ENCODE measurements around the gene MAPK11. TPM values are rescaled to one million over a fixed set of nuclear protein-coding genes. Genes with fewer than 3 reads are reported as not detected.

Gene MAPK11
- total RNA-seq: 16.3 and 21.8 TPM in 2 replicates

DNA sequence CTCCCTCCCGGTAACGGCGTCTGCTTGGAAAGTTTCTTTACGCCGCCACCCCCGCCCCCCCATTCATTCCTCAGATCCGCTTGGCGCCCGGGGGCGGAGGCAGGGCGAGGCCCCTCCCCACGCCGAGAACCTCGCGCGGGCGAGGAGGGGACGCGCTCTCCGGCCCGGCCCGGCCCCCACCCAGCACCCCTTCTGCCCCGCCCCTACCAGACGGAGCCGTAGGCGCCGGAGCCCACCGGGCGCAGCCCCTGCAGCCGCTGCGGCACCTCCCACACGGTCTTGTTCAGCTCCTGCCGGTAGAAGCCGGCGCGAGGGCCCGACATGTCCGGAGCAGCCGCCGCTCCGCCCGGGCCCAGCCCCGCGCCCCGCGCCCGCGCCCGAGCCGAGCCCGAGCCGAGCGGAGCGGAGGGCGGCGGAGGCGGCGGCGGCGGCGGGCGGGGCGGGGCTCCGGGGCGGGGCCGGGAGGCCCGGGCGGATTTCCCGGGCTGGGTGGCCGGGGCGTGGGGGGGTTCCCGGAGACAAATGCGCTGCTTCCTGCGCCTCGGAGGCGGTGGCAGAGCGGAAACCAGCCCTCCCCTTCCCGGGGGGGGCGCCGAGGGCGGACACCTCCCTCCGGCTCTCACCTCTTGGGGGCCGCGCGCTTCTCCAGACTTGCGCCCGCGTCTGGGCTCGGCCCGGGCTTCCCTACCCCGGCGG is at the start of gene MAPK11:
TSS of gene MAPK11 (minus strand) at position 411 of the 696 bp plus-strand sequence. CDS start at position 323, 88 bp downstream.
- DNase-seq (ENCODE audit: low read depth in 2 of 2): peak; percentile 65 to 66

GRCh38 chr22:50319503-50319951 is 49.3 kb upstream of the MAPK11 start:
- no peak for DNase-seq (ENCODE audit: low read depth in 2 of 2)

GRCh38 chr22:50318698-50319411 is 48.7 kb upstream of the MAPK11 start:
- DNase-seq (ENCODE audit: low read depth in 2 of 2): no peak

GRCh38 chr22:50318356-50318697 is 48.1 kb upstream of the MAPK11 start:
- no peak for DNase-seq (ENCODE audit: low read depth in 2 of 2)

DNA sequence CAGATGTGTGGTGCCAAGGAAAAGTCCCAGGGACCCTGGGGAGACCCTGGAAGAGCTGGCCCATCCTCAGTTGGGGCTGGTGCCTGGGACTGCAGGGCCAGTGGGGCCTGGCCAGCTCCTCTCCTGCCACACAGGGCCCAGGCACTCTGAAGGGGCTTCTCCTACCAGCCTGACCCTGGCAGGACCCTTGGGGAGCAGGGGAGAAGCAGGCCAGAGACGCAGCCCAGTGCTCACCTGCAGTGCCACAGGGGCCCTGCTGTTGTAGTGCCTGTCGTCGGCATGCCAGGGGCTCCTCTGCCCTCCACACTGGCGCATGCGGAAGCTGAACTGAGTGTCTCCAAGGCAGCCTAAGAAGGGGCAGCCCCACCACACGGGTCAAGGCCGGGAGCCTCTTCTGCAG is 47.5 kb upstream of the MAPK11 start:
- DNase-seq (ENCODE audit: low read depth in 2 of 2): no peak

DNA sequence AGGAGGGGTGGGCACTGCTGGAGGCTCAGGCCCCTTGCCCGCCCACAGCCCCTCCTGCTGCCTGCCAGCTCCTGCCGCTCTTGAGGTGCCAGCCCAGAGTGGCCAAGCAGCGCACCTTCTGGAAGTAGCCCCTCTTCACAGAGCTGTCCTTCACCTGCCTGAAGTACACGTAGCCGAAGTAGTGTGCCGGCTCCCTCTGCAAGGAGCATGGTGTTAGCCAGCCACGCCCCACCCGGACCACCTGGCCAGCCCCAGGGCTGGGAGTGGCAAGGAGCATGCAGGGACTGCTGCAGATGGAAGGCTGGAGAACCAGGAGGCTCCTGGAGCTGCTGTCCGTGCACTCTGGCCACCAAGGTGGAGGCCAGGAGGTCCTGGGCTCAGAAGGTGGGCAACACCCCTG is 47.0 kb upstream of the MAPK11 start:
- DNase-seq (ENCODE audit: low read depth in 2 of 2): no peak

DNA sequence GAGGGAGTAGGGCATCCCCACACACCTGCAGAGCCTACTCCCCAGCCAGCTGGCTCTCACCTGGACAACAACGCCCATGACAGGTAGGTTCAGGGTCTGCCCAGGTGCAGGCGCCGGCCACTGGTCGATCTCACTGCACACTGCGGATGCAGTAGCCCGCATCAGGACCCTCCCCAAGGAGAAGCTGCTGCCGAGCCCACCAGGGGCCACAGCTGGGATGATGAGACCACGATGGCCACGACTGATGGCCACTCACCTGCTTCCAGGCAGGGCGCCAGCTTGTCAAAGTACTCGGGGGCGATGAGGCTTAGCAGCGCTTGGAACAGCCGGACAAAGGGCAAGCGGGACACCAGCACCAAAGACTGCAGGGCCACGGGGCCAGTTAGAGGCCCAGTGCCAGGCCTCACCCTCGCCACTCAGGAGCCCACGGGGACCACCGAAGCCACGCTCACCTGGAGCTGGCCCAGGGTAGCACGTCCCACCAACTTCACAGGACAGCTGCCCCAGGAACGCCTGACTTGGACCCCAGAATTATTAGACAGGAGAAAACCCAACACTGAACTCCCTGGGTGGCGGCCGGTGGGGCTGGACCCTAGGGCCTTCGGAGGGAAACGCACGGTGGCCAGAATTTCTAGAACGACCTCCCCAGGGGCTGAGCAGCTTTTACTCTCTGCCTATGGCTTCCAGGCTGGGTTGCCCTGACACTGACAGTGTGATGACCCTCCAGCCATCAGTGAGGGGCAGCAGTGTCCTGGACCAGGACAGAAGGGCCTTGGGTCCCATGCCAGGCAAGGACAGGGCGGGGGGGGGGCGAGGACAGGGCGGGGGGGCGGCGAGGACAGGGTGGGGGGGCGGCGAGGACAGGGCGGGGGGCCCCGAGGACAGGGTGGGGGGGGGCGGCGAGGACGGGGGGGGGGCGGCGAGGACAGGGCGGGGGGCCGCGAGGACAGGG is 46.2 kb upstream of the MAPK11 start:
- no peak for DNase-seq (ENCODE audit: low read depth in 2 of 2)

GRCh38 chr22:50315289-50316113 is 45.3 kb upstream of the MAPK11 start:
- no peak for DNase-seq (ENCODE audit: low read depth in 2 of 2)

DNA sequence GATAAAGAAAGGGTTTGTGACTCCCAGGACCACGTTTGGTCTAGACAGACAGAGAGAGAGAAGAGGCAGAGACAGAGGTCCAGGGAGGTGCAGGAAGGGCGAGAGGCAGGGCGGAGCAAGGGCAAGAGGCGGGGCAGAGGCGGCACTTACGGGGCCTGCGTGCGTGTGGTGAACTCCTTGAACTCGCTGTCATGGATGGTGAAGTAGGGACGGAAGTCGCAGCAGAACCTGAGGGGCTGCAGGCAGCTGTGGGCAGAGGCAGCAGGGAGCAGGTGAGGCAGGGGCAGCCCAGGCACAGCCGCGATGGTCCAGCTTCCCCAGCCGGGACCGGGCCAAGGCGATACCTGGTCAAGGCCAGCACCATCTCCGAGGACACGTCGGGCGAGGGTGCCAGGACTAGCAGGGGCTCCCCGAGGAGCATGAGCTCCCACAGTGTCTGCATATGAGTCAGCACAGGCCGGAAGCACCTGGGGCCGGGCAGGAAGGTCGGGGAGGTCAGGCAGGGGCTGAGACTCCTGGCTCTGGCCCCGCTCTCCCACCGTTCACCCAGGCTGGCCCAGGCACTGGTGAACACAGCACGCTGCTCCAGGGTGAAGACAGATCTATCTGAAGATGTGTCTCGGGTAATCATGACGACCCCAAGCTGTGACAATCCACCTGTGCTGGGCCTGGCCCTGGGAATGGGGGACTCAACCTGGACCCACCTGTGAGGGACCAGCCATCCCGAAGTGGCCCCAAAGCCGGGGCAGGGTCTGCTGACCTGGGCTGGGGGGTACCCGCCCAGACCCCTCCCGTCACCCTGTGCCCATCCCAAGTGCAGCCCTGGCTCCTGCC is 44.5 kb upstream of the MAPK11 start:
- DNase-seq (ENCODE audit: low read depth in 2 of 2): peak in 1 of 2 donors; percentile 51

DNA sequence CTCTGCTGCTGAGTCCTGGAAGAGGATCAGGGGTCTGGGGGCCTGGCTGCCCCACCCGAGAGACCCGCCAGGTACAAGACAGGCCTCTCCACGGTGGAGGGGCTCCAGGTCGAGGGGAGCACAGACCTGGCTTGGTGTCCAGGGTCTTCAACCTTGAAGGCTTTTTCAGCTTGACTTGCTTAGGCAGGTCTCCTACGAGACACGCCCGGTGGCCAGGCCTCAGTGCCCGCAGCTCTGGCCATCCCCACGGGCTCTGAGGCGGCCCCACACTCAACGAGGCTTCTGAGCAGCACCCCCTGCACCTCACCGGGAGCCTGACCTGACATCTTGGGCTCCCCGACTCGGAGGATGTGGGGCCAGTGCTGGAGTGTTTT is 43.9 kb upstream of the MAPK11 start:
- DNase-seq (ENCODE audit: low read depth in 2 of 2): no peak

- no peak for DNase-seq (ENCODE audit: low read depth in 2 of 2)
Measured at GRCh38 chr22:50313600-50313999, 43.4 kb upstream of the MAPK11 start.

DNA sequence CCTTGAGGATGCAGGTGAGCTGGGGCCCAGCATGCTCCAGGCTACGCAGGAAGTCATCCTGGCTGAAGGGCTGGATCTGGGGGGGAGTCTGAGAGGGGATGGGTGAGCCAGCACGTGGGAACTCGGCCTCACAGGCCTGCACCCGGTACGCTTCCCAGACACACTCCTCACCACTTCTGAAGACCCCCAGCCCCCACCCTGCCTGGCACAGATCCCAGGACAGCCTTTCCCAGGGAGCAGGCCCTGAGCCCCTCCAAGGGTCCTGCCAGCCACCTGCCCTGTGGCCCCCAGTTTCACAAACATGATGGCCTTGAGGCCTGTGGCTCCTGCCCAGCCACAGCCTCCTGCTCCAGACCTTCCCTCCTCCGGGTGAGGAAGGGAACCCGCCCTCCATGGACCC is 42.8 kb upstream of the MAPK11 start:
- DNase-seq (ENCODE audit: low read depth in 2 of 2): no peak

GRCh38 chr22:50312371-50312770 is 42.2 kb upstream of the MAPK11 start:
- no peak for DNase-seq (ENCODE audit: low read depth in 2 of 2)

DNA sequence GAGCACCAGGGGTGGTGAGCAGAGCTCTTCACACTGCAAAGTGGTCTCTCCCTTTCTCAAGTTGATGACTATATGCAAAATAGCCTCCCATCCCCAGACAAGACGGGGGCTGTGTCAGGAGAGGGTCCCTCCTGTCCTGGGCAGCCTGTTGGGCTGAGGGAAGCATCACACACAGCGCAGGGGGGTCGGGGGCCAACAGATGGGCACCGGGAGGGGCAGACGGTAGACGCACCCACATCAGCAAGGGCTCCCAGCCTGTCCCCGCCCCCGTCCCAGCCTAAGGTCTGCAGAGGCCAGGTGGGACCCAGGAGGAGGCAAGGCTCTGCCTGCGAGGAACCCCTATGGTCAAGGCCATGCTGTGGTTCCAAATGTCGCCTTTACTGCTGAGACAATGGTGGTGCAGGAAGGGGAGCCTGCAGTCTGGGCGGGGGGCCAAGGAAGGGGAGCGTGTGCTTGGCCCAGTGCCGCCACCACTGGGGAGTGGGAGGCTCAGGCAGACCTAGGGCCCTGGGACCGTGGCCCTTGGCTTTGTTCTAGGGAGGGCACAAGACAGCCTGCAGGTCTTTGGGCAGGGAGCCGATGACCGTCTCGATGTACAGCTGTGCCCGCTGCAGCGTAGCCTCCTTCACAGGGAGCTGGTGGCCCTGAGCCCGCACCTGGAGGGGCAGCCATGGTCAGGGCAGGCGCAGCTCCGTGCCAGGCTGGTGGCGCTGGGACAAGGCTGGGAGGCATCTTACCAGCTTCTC is 41.6 kb upstream of the MAPK11 start:
- no peak for DNase-seq (ENCODE audit: low read depth in 2 of 2)

- no peak for DNase-seq (ENCODE audit: low read depth in 2 of 2)
Measured at GRCh38 chr22:50310949-50311444, 40.8 kb upstream of the MAPK11 start.

- DNase-seq (ENCODE audit: low read depth in 2 of 2): no peak
Measured at GRCh38 chr22:50310031-50310722, 40.0 kb upstream of the MAPK11 start.

DNA sequence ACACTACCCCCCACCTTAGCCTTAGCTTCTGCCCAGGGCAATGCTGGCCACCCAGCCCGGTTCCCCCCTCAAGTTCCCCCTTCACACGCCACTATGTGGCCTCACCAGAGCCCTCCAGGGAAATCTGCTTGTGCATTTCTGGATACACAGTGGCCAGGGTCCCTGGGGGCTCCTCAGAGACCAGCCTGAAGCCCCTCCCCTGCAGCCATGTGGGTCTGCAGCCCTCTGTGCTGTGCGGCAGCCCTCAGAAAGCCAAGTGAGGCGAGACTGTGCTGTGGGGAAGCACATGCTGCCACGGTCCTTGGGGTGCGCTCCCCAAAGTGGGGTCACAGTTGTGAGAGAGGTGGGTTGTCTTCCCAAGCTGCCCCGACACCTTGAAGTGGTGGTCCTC is 39.4 kb upstream of the MAPK11 start:
- DNase-seq (ENCODE audit: low read depth in 2 of 2): no peak

GRCh38 chr22:50308986-50309600 is 38.9 kb upstream of the MAPK11 start:
- DNase-seq (ENCODE audit: low read depth in 2 of 2): no peak

All from lung microvascular endothelial cell (primary cell).